Fibroblast of lung (primary cell): ENCODE measurements around the gene SEMA5A.

ENCODE experiments used
- CTCF ChIP-seq, 2 donors: IDR thresholded peaks in 1 of 2; conservative IDR thresholded peaks in 1 of 2; 1 replicate in 1 of 2; 2 replicates in 1 of 2; pipeline ENCODE4 v1.5.1; 2011 to 2012; ENCODE audit warnings: low read length in 2 of 2, control low read depth in 1 of 2, inconsistent platforms in 1 of 2, low read depth in 1 of 2, mild to moderate bottlenecking in 1 of 2
- EZH2 ChIP-seq: IDR thresholded peaks from 2 replicates; pipeline ENCODE4 v1.5.1; 2012; ENCODE audit warnings: low read length, control low read depth, mild to moderate bottlenecking; ENCODE audit errors: missing control alignments

- TF ChIP-seq CTCF (conservative IDR thresholded peaks at IDR 0.05 in 1 of 2, IDR thresholded peaks at IDR 0.05 in 1 of 2; ENCODE audit: low read depth in 1 of 2, low read length in 2 of 2), result no peak
- TF ChIP-seq EZH2, result no peak
Measured at GRCh38 chr5:9374025-9374424, 171.8 kb downstream of the SEMA5A start.
